MM.1S (cell line): ENCODE results near the gene TOMM7.

ENCODE experiments used
- CTCF ChIP-seq: fragments of 300-600 bp; sonication (generic); IDR thresholded peaks from 2 replicates; pipeline ENCODE4 v1.5.1; 2016; ENCODE audit warnings: antibody characterized with exemption, low read length, mixed read lengths
- EZH2 ChIP-seq: fragments of 300-600 bp; sonication (generic); optimal IDR thresholded peaks from 2 replicates; pipeline ENCODE3; 2017; ENCODE audit warnings: low read depth, mild to moderate bottlenecking, antibody characterized with exemption, low read length, mixed read lengths
- EZH2phosphoT487 ChIP-seq: fragments of 300-600 bp; sonication (generic); IDR thresholded peaks from 2 replicates; pipeline ENCODE4 v1.6.1; 2018; ENCODE audit warnings: antibody characterized with exemption, low read length

GRCh38 chr7:22854158-22855048, 31.8 kb upstream of the TOMM7 start:
- TF ChIP-seq CTCF (no peak; the same call in 1 of the 2 replicates), EZH2 (no peak), EZH2phosphoT487 (no peak)
